PFSK-1 (cell line): ENCODE results near the gene SFI1.

Experiments used
- POLR2AphosphoS5 ChIP-seq: IDR thresholded peaks from 2 replicates; pipeline ENCODE4 v1.6.1; 2012; ENCODE audit warnings: low read depth, mild to moderate bottlenecking, control low read depth, low read length, moderate library complexity
- SIN3A ChIP-seq: IDR thresholded peaks from 2 replicates; pipeline ENCODE4 v1.6.1; 2012; ENCODE audit warnings: mild to moderate bottlenecking, low read length, moderate library complexity, borderline replicate concordance; ENCODE audit not compliant: insufficient read depth
- TAF1 ChIP-seq: IDR thresholded peaks from 2 replicates; pipeline ENCODE4 v1.6.1; 2012; ENCODE audit warnings: low read length, control low read depth, borderline replicate concordance; ENCODE audit not compliant: insufficient read depth
- TF ChIP-seq, protein P1 (sequence below), 2 experiments: IDR thresholded peaks; 2 replicates each; pipeline versions ENCODE4 v1.6.1 to v1.8.0; 2011 to 2012; ENCODE audit warnings: low read depth in 2 of 2, low read length in 2 of 2, control low read depth in 1 of 2, inconsistent platforms in 1 of 2, mild to moderate bottlenecking in 1 of 2, moderate library complexity in 1 of 2; ENCODE audit not compliant: insufficient read depth in 1 of 2

DNA sequence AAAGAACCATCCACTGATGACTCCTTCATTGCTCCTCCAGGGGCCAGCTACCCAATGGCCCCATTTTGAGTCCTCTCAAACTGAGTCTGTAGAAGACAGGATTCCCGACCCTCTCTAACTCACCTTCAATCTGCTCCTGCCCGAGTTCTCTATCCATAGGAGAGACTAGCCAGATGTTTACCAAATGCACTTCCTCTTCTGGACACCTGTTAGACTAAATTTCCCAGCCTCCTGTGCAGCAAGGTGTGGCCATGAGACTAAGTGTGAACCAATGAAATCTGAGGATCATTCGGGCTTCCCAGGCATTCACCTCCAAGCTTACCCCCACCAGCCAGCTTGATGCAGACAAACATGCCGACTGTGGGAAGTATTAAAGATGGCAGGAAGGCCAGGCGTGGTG, 158.1 kb downstream of the SFI1 start:
- TF ChIP-seq, protein P1, sequence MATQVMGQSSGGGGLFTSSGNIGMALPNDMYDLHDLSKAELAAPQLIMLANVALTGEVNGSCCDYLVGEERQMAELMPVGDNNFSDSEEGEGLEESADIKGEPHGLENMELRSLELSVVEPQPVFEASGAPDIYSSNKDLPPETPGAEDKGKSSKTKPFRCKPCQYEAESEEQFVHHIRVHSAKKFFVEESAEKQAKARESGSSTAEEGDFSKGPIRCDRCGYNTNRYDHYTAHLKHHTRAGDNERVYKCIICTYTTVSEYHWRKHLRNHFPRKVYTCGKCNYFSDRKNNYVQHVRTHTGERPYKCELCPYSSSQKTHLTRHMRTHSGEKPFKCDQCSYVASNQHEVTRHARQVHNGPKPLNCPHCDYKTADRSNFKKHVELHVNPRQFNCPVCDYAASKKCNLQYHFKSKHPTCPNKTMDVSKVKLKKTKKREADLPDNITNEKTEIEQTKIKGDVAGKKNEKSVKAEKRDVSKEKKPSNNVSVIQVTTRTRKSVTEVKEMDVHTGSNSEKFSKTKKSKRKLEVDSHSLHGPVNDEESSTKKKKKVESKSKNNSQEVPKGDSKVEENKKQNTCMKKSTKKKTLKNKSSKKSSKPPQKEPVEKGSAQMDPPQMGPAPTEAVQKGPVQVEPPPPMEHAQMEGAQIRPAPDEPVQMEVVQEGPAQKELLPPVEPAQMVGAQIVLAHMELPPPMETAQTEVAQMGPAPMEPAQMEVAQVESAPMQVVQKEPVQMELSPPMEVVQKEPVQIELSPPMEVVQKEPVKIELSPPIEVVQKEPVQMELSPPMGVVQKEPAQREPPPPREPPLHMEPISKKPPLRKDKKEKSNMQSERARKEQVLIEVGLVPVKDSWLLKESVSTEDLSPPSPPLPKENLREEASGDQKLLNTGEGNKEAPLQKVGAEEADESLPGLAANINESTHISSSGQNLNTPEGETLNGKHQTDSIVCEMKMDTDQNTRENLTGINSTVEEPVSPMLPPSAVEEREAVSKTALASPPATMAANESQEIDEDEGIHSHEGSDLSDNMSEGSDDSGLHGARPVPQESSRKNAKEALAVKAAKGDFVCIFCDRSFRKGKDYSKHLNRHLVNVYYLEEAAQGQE (IDR thresholded peaks at IDR 0.05; ENCODE audit: insufficient read depth in 1 of 2, low read depth in 2 of 2, low read length in 2 of 2), result no peak
- TF ChIP-seq SIN3A, result no peak
- no peak for TF ChIP-seq POLR2AphosphoS5
- TF ChIP-seq TAF1, result no peak
